Thoracic aorta (tissue), 2 donors: ENCODE results near the gene GORASP2. TPM values are rescaled to one million over a fixed set of nuclear protein-coding genes. Genes with fewer than 3 reads are reported as not detected.

Source experiments
- ATAC-seq: fragments of 150-250 bp; one replicate; pipeline ENCODE4 v1.8.0; 2017; ENCODE audit warnings: low read depth; ENCODE audit not compliant: insufficient number of reproducible peaks, low FRiP score
- DNase-seq: peaks from one replicate; pipeline ENCODE4 v3.0.0-alpha.2; 2020; ENCODE audit warnings: low spot score
- H3K27ac ChIP-seq, 2 donors: fragments of 200-600 bp; sonication (generic); 1 replicate in 1 of 2; 2 replicates in 1 of 2; pipeline ENCODE4 v1.5.1; 2016; ENCODE audit warnings: mild to moderate bottlenecking in 2 of 2, moderate library complexity in 2 of 2
- H3K27me3 ChIP-seq: fragments of 200-600 bp; sonication (generic); replicated peaks from 2 replicates; pipeline ENCODE4 v1.6.0; 2016; ENCODE audit warnings: mild to moderate bottlenecking; ENCODE audit not compliant: insufficient read depth
- H3K36me3 ChIP-seq: fragments of 200-600 bp; sonication (generic); one replicate; pipeline ENCODE4 v1.5.1; 2016
- H3K4me1 ChIP-seq, 2 donors: fragments of 200-600 bp; sonication (generic); 1 replicate in 1 of 2; 2 replicates in 1 of 2; pipeline versions ENCODE4 v1.5.1 to v1.6.0; 2016; ENCODE audit warnings: low read depth in 2 of 2, mild to moderate bottlenecking in 1 of 2; ENCODE audit not compliant: control insufficient read depth in 1 of 2
- H3K4me3 ChIP-seq: fragments of 200-600 bp; sonication (generic); 2 replicates; pipeline ENCODE4 v1.5.1; 2016; ENCODE audit warnings: mild to moderate bottlenecking
- H3K9me3 ChIP-seq: fragments of 200-600 bp; sonication (generic); 2 replicates; pipeline ENCODE4 v1.5.1; 2016
- total RNA-seq, 2 donors: library from RNA; depleted of rRNA; stranded (reverse); fragments of >200 nt; gene quantifications; one replicate each; pipeline versions ENCODE4 v1.1.0 to v1.2.3, GENCODE V29; 2016
- TF ChIP-seq, protein P1 (sequence below): fragments of 200-600 bp; sonication (generic); IDR thresholded peaks from one replicate; pipeline ENCODE4 v1.5.1; 2019; ENCODE audit warnings: antibody characterized with exemption

The GORASP2 gene
- total RNA-seq, 2 donors from 2014 or later = 46.3 to 50.9 TPM

DNA sequence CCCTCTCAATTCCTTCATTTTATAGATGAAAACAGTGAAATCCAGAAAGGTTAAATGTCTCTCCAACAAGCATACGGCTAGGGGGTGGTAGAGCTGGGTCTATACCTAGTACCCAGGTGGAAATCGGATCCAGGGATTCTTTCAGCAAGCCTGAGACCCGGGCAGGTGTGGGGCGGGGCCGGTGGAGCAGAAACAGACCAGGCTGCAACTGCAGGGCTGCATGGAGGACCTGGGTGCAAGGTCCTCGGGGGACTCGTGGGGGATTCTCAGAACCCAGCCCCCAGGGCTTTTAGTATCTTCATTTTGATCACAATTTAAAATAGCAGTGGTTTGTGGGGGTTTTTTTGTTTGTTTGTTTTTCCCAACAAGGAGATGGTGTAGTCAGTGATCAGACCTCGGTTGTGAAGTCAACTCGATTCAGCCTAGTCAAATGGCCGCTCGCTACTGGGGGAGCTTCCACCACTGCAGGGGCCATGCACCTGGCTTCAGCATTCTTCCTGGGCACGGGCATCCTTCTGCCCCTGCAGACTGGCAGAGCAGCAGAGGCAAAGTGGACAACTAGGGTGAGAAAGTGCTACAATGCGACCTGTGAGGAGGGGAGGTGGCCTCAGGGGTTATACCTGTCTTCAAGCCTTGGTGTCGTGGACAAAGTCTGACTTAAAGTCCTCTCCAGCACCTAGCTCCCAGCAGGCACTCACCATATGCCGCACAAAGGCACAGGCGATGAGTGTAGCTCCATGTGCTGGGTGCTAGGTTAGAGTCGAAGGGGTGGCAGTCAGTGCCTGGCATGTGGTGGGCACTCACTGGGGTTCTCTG, 46.3 kb downstream of the GORASP2 start:
- H3K4me1 ChIP-seq = peaks cover 0 to 6% of the 10 kb centered on the region in 2 donors
- no peaks in the 10 kb centered on the region for H3K27me3 ChIP-seq
- DNase-seq (no peak), ATAC-seq (no peak)
- H3K4me3 ChIP-seq = no peak overlapping the region
- TF ChIP-seq, protein P1, sequence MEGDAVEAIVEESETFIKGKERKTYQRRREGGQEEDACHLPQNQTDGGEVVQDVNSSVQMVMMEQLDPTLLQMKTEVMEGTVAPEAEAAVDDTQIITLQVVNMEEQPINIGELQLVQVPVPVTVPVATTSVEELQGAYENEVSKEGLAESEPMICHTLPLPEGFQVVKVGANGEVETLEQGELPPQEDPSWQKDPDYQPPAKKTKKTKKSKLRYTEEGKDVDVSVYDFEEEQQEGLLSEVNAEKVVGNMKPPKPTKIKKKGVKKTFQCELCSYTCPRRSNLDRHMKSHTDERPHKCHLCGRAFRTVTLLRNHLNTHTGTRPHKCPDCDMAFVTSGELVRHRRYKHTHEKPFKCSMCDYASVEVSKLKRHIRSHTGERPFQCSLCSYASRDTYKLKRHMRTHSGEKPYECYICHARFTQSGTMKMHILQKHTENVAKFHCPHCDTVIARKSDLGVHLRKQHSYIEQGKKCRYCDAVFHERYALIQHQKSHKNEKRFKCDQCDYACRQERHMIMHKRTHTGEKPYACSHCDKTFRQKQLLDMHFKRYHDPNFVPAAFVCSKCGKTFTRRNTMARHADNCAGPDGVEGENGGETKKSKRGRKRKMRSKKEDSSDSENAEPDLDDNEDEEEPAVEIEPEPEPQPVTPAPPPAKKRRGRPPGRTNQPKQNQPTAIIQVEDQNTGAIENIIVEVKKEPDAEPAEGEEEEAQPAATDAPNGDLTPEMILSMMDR = no peak
- no peaks in the 10 kb centered on the region for H3K9me3 ChIP-seq
- H3K27ac ChIP-seq = no peak overlapping the region
- H3K36me3 ChIP-seq = no peaks in the 10 kb centered on the region

DNA sequence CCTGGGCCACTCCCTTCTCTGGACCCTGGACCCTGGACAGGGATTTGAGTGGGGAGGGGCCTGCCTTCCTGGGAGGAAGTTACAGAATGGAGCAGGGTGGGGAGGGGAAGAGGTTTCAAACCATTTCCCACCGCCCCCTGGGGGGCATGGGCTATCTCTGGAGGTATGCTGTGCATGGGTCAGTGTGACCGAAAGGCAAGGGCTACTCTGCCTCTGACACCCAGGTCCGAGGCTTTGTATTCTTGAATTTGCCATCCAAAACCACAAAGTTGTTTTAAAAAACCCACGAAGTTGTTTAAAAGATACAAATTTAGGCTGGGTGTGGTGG, 46.9 kb downstream of the GORASP2 start:
- no peak overlapping the region for H3K27ac ChIP-seq
- H3K36me3 ChIP-seq = no peaks in the 10 kb centered on the region
- no peak overlapping the region for H3K4me3 ChIP-seq
- ATAC-seq (no peak), DNase-seq (no peak)
- H3K9me3 ChIP-seq = no peaks in the 10 kb centered on the region
- H3K4me1 ChIP-seq = peaks cover 0 to 6% of the 10 kb centered on the region in 2 donors
- H3K27me3 ChIP-seq = no peaks in the 10 kb centered on the region
- TF ChIP-seq, protein P1 = no peak

DNA sequence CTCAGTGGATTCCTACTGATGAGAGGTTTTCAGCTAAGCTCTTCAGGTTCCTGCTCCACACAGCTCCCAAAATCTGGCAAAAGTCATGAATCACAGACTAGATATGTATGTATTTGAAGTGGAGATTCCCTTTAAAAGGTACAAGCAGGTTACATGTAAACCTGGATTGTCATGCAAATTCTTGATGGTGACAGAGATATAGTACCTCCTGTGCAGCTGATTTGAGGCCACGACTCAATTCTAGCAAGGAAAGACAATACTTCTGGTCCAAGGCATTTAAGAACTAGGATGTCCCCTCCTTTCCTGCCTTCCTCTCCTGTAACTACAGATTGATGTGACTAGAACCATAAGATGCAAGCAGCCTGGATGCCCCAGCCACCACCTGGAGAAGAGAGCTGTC, 55.0 kb downstream of the GORASP2 start:
- Histone ChIP-seq H3K36me3 (peaks cover 3% of the 10 kb centered on the region), H3K4me3 (no peak overlapping the region), H3K4me1 (no peaks in the 10 kb centered on the region), H3K9me3 (no peaks in the 10 kb centered on the region), H3K27me3 (no peaks in the 10 kb centered on the region), H3K27ac (no peak overlapping the region)
- no peak for ATAC-seq
- TF ChIP-seq, protein P1 = no peak
- DNase-seq = no peak

GRCh38 chr2:170985407-170985806, 56.4 kb downstream of the GORASP2 start:
- TF ChIP-seq, protein P1 = no peak
- ATAC-seq = no peak
- H3K27me3 ChIP-seq = no peaks in the 10 kb centered on the region

DNA sequence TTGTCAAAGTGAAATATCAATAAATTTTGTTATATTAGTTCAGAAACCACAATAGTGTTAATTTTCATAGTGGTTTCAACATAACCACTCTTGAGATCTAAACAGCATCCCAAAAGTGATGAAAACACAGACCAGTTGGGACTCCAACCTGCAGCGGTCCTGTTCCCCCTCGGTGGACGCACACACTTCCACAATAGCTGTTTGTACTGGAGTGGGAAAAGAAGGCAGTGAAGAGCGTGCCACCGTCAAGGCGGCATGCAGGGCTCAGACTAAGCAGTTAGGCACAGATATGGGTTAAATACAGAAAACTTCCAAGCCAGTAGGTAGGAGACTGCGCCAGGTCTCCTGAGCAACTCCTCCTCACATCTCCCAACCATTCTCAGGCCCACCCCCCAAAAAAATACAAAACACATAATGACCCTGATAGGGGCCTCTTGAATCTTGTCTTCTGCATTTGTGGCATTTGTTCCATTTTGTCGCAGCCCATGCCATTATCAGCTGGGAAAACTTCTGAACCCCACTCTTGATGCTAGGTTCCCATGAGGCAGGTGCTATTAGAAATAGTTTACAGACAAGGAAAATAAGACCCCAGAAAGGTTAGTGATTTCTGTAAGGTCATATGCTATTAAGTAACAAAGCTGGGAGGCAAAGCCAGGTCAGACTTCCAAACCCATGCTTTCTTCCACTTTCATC, 57.7 kb downstream of the GORASP2 start:
- no peak overlapping the region for H3K27ac ChIP-seq
- TF ChIP-seq, protein P1 = no peak
- no peaks in the 10 kb centered on the region for H3K27me3 ChIP-seq
- DNase-seq = no peak
- H3K9me3 ChIP-seq = no peaks in the 10 kb centered on the region
- ATAC-seq = no peak
- peaks cover 3% of the 10 kb centered on the region for H3K36me3 ChIP-seq
- H3K4me1 ChIP-seq = no peaks in the 10 kb centered on the region
- no peak overlapping the region for H3K4me3 ChIP-seq

More at GRCh38 chr2:170985407-170985806, 56.4 kb downstream of the GORASP2 start:
- Histone ChIP-seq H3K9me3 (no peaks in the 10 kb centered on the region), H3K36me3 (peaks cover 3% of the 10 kb centered on the region), H3K4me1 (no peaks in the 10 kb centered on the region), H3K4me3 (no peak overlapping the region), H3K27ac (no peak overlapping the region)
- no peak for DNase-seq
